Thyroid gland (tissue), 4 donors: ENCODE data around the gene MON1A.

Experiments used
- POLR2A ChIP-seq, 2 donors: fragments of 450-650 bp; IDR thresholded peaks; one replicate each; pipeline ENCODE4 v1.6.1; 2017; ENCODE audit warnings: antibody characterized with exemption in 2 of 2, mild to moderate bottlenecking in 2 of 2, moderate library complexity in 1 of 2
- TF ChIP-seq, protein P1 (sequence below), 6 experiments: fragments of 200-600 bp in 3 of 6; fragments of 450-650 bp in 3 of 6; sonication (generic) in 3 of 6; IDR thresholded peaks; one replicate each; pipeline ENCODE4 v1.5.1; 2016 to 2019; ENCODE audit warnings: antibody characterized with exemption in 6 of 6, mild to moderate bottlenecking in 2 of 6, inconsistent platforms in 1 of 6, moderate library complexity in 1 of 6

GRCh38 chr3:49868862-49869466 lies 60.6 kb downstream of the MON1A start:
- TF ChIP-seq, protein P1, sequence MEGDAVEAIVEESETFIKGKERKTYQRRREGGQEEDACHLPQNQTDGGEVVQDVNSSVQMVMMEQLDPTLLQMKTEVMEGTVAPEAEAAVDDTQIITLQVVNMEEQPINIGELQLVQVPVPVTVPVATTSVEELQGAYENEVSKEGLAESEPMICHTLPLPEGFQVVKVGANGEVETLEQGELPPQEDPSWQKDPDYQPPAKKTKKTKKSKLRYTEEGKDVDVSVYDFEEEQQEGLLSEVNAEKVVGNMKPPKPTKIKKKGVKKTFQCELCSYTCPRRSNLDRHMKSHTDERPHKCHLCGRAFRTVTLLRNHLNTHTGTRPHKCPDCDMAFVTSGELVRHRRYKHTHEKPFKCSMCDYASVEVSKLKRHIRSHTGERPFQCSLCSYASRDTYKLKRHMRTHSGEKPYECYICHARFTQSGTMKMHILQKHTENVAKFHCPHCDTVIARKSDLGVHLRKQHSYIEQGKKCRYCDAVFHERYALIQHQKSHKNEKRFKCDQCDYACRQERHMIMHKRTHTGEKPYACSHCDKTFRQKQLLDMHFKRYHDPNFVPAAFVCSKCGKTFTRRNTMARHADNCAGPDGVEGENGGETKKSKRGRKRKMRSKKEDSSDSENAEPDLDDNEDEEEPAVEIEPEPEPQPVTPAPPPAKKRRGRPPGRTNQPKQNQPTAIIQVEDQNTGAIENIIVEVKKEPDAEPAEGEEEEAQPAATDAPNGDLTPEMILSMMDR (IDR thresholded peaks at IDR 0.05), result no peak
- TF ChIP-seq POLR2A (IDR thresholded peaks at IDR 0.05), result no peak
